Measurements from ENCODE around the gene SLC12A2.
A peak's percentile ranks its signal among the peaks of the same experiment; 100 is the strongest.

The SLC12A2 gene

DNA sequence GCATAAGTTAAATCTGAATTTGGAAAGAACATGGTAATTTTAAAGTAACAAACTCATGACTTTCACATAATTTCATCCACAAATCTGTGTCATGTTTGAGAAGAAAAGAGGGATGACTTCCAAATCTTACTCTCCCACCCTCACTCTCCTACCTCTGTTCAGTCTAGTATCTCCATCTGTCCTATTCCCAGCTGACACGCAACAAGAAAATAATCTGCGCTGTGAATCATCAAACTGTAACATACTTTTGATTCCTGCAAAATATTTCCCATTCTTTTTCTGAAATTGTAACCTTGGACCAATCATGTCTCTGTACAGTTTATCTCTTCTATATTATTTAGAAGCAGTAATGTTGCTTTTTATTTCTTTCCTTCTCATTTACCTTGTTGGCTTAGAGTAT lies 91.4 kb downstream of the SLC12A2 start:
- no peak for DNase-seq

DNA sequence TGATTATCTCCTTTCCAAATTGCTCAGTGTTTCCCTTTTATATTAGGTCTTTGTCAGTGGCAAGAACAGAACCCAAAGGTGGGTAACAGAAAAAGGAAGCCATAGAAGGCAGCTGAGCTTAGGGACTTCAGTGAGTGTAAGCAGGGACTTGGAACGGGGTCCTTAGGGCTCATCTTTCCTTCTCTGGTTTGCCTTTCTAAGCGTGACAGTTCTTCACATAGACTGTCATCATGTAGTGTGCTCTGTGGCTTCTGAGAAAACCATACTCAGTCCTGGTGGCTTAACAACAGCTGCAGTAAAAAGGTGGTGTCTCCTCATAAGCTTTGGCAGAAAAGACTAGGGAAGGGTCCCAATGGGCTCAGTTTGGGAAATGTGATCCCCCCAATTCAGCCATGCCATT lies 108.8 kb downstream of the SLC12A2 start:
- DNase-seq, result no peak

DNA sequence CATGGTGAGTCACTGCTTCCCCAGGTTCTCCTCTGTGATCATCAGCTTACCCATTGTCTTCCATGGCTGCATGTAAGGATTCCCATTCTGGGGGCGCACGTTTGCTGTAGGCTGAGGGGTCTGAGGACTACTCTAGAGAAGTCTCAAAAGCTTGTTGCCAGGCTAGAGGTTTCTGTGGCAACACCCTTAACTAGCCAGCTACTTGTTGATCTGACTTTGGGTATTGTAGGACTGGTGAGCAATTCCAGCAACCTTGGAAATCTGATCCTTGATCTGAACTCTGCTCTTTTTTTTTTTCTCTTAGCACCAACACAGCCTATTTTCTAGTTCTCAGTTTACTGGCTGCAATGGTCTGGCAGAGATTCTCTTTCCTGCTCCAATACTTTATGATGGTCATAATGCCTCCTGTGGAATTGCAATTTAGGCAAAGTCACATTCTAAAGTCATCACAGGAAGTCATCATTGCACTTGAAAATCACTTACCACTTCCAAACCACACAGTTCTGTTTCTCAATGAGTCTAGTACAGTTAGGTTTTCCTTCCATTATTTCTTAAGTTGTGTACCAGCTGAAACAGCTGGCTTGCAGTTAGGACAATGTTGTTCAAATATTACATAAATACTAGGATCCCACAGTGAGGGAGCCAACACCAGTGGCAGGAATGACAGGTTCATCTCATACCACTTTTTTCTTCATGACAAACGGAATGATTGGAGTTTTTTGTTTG lies 110.3 kb downstream of the SLC12A2 start:
- no peak for DNase-seq

DNA sequence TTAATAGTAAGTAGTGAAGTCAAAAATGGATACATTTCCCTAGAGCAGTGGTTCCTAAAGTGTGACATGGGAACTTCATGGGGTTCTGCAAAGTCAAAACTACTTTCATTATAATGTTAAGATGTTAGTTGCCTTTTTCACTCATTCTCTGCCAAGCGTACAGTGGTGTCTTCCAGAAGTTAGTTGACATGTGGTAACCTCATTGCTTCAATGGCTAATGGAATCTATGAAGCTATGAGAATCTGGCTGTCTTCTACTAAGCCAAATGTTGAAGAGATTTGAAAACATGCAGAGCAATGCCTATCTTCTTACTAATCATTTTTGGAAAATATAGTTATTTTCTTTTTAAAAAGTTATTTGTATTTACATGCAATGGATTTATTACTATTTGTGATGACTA lies 111.8 kb downstream of the SLC12A2 start:
- DNase-seq, result no peak

DNA sequence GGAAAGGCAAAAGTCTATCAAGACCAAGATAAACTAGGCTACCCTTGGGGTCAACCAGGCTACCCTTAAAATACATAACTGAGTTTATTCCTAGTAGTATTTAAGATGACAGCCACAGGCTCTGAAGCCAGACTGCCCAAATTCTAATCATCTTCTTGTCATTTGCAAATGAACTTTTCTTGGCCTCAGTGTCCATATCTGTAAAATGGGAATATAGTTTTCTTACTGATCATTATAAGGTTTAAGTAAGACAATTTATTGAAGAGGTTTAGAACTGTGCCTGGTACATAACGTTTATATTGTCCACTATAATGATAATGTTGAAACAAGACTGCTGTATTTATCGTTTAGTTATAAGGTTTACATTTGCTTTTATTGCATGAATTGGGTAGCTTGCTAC lies 112.5 kb downstream of the SLC12A2 start:
- DNase-seq, result no peak

DNA sequence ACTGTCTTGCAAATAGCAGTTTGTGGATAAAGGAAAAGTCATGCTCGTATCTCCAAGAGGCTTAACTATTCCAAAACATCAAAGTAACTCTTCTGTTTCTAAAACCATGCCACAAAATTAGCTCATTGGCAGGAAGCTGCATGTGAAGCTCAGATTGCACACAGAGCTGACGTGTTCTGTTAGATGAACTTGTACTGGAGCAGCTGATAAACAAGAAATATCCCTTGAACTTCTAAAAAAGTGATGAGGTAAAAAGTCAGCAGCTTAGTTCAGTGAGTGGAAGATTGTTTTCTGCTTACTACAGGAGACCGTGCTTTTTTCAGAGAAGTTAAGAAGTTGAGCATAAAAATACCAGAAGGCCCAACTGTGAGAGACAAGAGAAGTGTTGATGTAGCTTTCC lies 113.2 kb downstream of the SLC12A2 start:
- no peak for DNase-seq

DNA sequence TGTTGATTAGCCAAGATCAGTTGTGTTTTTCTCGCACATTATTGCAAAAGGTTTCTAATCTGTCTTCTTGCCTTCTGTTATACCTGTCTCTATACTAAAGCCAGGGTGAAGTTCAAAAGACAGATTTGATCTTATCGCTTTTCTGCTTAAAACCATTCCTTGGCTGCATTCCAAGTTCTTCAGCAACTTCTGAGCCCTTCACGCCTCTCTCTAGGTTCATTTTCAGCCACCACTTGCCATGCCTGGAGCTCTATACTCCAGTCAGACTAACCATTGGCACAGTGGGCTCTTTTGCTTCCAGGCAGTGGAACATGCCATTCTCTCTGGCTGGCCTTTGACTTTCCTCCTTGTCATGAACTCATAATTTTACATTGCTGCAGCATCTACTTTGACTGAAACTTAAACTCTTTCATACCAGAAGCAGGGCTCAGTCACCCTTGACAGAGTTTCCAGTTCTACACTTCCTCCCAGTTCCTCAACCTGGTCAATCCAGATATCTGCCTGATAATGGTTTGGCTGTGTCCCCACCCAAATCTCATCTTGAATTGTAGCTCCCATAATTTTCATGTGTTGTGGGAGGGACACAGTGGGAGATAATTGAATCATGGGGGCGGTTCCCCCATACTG lies 114.4 kb downstream of the SLC12A2 start:
- no peak for DNase-seq

DNA sequence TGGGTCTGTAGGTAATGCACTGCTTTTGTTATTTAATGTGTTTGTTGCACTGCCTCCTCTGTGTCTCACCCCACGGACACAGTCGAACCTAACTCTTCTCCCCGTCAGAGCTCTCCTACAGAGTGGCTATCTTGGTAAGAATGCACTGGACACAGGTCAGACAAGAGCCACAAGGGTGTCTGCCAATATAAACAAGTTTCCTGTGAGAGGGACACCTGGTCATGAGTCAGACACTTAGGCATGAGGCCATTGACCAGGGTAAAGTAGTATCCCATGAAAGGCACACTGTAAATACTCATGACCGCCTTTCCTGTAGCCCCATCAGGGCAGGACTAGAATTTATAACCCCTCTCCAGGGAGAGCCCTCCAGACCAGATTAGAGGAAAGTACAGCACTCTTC lies 115.5 kb downstream of the SLC12A2 start:
- no peak for DNase-seq

DNA sequence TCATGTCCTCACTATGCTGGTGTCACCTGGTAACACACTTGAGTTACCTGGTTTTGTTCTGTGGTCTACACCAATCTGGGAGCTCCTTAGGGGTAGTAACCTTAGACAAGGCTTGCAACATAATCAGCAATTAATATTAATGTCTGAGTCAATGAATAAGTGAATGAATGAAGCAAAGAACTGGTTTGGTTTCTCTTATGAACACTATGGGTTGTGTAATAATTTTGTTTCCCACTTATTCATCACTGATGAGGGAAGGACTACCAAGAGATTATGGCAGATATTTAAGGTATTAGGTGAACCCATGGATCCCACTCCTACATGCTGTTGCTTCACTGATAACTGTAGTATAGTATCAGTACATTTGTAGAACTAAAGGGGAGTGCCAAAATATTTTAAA lies 116.0 kb downstream of the SLC12A2 start:
- no peak for DNase-seq

DNA sequence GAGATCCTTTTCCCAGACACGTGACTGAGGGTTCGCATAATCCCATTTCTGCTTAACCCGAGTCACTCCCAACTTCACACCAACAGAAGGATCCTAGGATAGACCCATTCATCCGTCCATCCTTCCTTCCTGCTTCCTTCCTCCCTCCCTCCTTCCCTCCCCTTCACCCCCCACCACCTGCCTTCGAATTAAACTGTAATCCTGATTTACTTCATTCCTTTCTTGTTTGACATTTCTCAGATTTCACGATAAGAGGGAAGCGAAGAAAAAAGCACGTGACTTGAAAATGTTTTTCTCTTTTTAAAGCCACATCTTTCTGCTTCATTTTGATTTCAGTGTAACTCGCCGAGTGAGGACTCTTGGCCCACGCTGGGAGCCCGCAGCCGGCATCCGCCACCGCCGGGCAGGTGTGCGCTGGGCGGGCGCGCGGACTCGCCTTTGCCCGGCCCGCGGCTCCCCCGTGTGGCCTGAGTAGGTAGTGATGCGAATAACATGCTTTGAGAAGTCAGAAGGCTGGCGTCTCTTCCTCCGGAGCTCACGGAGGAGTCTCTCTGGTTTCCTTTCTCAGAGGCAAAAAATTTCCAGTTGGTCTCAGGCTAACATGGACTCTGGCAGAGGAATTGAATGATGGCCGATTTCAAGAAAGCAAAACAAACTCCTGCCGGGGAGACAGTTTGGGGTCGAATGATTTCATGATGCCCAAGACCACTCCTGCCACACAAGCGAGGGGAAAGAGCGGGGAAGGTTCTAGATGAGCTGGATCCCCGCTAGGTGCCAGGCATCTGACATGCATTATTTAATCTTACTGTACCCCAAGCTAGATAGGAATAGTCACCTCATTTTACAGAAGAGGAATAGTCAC lies 117.7 kb downstream of the SLC12A2 start:
- peak; percentile 41 for DNase-seq

DNA sequence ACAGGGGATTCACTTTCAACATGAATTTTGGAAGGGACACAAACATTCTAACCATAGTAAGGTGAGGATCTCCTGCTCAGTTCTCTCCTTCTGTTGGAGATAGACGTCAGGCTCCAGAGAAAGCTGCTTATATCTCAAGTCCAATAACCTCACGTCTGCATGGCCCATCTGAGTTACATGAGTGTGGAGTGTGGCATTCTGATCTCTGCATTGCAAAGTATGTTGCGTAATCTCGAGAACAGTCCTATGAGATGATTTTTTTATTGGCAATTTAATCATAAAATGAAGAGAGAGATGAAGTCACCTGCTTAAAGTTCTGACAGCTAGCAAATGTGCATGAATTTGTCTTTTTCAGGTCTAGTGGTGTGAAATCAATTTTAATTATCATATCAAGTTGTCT lies 118.8 kb downstream of the SLC12A2 start:
- DNase-seq, result no peak

DNA sequence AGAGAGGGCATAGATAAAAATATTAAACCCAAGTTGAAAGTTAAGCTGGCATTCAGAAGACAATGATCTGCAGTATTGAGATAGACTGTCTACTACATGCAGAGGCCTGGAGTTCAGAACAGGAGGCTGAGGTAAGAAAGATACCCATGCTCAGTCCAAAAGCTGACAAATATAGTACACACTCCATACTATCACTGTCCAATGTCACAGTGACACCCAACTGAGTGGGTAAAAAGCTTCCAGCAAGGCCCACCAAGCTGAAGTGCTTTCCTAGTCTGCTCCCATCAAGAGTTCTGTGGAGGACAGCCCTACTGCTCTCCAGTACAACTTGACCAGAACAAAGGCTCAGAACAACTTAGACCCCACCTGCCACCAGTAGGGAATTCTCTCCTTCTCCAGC lies 124.9 kb downstream of the SLC12A2 start:
- no peak for DNase-seq

DNA sequence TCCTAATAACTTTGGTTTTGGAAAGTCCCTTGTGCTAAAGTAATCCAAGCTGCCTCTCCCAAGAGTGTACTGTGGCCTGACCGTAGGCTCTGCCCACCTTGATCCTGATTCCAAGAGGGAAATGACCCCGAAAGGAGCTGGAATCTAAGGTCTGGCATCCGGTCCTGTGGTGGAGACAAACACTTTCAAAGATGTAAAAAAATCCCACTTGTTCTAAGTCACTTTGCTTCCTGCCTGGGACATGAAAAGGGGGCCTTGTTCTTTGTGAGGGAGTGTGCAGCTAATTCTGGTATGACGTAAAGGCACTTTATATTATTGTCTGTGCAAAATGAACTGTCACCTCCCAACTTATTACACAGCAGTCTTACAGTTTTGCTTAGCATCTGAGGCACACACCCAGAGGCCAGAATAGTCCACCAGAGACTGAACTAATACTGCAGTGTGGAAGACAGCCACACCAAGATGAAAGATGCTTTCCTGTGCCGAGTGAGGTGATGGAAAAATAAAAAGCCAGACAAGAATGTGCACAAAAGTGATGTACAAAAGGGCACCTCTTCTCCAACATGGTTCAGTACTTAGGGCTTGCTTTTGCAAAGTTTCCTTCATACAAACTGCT lies 128.7 kb downstream of the SLC12A2 start:
- DNase-seq, result no peak

DNA sequence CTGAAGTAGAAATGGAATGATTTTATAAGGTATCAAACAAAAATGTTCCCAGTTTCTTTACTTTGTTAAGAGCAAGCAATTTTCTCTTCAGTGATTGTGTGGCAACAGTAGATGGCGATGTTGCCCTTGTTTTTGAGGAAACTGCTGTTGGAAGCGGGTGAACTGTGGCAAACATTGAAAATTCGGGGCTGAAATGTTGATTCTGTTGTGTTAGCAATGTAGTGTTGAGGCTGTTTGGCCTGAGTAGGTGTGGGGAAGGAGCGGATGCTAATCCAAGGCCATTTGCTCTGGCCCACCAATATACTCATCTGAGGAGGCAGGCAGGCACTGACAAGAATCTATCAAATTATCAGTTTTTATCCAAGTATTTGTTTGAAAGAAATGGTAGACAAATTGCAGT lies 129.8 kb downstream of the SLC12A2 start:
- peak; percentile 7 for DNase-seq

DNA sequence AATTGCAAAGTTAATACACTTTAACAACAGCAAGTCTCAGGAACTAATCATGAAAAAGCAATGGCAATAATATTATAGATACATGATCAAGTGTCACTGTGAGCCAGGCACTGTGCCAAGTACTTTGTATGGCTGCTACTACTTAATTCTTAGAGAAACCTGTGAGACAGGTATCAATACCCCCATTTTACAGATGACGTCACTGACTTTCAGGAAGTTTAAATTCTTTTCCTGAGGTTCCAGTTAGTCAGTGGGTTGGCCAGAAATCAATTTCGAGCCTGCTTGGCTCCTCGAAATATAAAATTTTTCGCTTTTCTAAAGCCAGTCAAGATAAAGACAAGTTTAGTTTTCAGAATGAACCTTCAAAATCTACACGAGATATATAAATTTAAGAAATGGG lies 130.3 kb downstream of the SLC12A2 start:
- DNase-seq, result no peak

DNA sequence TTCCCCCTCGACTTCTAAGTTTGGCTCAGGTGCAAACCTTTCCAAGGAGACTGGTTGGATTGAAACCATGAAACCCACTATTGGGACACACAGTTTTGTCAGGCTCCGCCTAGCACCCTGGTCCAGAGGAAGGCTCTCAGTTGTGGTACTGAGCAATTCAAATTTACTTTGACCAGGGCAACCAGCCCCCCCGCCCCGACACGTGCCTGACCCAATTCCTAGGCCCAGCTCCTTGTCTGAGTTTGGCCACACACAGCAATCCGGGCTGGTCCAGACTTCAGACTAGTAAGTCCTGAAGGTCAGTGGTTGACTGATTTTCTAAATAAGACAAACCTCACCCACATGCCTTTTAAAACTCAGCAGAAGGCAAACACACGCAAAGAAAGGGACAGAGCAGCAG lies 132.7 kb downstream of the SLC12A2 start:
- no peak for DNase-seq

DNA sequence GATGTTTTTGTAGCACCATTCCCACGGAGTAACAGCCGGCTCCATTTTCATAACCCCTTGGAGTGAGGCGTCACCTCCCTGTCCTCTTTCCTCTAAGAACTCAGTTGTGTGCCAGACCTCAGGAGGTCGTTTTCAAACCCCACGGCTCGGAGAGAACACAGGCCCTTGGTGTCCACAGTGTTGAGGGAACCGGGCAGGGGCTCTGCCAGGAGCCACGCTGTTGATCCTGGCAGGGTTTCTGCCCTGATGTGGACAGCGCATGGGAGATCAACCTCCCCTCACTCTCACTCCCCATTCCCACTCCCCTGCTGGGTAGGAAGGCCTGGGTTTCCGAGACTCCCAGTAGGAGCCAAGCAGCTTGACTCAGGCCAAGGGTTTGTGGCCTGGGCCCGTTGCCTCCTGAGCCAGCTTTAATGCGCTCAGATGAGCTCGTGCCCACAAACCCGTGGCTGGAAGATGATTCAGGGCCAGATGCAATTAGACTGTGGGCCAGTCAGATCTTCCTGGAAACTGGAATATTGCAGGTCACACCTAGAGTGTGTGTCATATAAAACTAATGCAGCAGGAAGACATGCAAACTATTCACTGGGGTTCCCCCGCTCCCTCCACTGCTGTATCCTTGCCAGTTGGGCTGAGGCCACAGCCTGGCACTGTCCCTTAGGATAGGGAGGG lies 133.4 kb downstream of the SLC12A2 start:
- no peak for DNase-seq

DNA sequence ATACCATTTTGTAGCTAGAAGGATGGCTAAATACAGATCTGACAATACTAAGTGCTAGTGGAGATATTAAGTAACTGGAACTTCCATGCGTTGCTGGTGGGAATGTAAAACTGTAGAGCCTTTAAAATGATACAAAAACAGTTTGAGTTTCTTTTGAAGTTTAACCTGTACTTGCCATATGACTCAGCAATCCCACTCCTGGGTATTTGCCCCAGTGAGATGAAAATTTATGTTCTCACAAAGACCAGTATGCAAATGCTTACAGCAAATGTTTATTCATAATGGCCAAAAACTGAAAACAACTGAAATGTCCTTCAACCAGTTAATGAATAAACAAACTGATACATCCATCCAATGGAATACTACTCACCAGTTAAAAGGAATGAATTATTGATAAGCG lies 137.3 kb downstream of the SLC12A2 start:
- no peak for DNase-seq

DNA sequence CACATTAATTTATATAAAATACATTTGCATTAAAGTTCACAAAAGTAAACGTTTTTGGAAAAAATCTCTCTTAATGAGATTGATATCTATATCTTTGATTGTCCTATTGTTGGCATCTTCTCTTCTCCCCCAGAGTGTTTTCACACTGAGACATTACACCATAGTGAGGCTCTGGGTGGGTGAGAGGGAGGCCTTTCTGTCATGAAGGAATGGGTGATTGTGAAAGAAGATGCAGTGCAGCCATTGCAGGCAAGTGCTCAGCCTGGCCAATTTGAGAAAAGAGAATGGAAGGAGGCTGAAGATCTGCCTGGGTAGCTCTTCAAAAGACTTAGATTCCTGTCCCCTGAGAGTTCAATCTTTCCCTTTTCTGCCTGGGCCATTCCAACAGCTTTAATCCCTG lies 140.8 kb downstream of the SLC12A2 start:
- DNase-seq, result no peak

DNA sequence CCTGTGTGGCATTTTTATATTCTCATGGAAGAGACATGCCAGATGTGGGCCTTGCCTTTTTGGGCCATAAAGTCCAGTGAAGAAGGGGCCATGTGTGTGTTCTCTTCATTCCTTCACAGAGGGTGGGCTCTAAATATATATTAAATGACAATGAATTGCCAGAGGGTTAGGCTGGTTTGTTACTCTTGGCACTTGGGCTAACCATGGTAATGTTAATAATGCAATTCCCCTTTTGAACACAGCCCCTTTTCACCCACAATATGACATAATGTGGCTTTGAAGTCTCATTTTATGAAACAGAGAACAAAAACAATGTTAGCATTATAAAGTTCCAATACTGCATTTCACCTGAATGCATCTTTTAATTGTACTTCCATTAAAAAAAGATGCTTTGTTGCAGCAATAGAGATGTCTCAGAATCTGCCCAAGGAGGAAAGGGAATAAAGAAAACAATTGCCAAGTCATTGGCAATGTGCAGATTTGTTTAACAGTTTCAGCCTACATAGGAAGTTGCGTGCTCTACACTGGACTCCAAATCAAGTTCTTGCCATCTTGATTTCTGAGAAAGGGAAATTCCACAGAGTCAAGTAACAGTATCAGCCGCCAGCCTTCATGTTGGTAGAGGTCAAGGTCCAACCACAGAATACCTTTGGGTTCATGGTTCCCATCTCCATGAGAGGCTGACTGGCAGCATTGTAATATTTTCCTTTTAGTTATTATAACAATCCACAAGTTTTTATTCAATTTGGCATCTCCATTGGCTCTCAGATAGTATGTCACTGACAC lies 141.9 kb downstream of the SLC12A2 start:
- no peak for DNase-seq

DNA sequence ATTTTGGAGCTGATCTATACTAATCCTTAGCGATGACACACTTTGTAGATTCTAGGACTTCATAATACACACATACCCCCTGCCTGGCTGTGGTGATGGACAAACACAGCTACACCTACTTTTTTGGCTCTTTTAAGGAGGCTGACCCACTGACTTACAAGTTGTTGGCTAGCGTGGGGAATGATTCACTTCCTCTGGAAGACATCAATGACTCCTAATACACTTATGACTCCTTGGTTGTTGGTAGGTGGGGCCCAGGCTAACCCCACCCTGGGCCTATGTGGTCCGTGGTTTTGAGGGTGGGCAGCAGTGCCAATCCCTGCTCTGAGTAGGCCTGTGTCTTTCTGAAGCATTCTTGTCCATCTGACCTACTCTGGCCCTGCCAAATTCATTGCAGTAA lies 144.4 kb downstream of the SLC12A2 start:
- no peak for DNase-seq

DNA sequence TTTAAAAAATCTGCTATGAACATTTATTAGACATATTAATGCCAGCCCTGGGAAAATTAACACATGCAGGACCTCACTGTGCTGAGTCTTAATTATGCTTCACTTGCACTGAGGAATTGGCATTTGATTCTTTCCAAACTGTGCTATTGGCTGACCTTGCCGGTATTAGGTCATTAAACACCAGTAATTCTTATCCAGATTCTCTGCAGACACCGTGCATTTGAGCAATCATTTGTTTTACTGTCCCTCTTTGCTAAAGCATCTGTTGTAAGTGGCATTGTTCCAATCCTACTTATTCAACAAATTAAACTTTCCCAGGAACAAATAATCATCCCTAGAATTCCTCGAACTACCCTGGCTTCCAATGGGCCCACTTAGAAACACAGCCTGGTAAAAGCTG lies 145.0 kb downstream of the SLC12A2 start:
- DNase-seq, result no peak
